Measurements from ENCODE around the gene MAEA.

The MAEA gene

GRCh38 chr4:1249731-1250526 lies 39.8 kb upstream of the MAEA start:
- peak; percentile 68 for DNase-seq (ENCODE audit: low read depth, low spot score)

GRCh38 chr4:1250527-1250812 lies 39.2 kb upstream of the MAEA start:
- DNase-seq (ENCODE audit: low read depth, low spot score), result no peak

GRCh38 chr4:1250921-1251772 lies 38.5 kb upstream of the MAEA start:
- DNase-seq (ENCODE audit: low read depth, low spot score), result no peak

GRCh38 chr4:1251773-1252066 lies 38.0 kb upstream of the MAEA start:
- DNase-seq (ENCODE audit: low read depth, low spot score), result no peak

GRCh38 chr4:1252928-1253492 lies 36.7 kb upstream of the MAEA start:
- DNase-seq (ENCODE audit: low read depth, low spot score), result no peak

GRCh38 chr4:1253831-1254230 lies 35.9 kb upstream of the MAEA start:
- no peak for DNase-seq (ENCODE audit: low read depth, low spot score)

GRCh38 chr4:1255151-1255550 lies 34.5 kb upstream of the MAEA start:
- no peak for DNase-seq (ENCODE audit: low read depth, low spot score)

- DNase-seq (ENCODE audit: low read depth, low spot score), result no peak
Measured at GRCh38 chr4:1255699-1256098, 34.0 kb upstream of the MAEA start.

GRCh38 chr4:1258457-1258856 lies 31.2 kb upstream of the MAEA start:
- no peak for DNase-seq (ENCODE audit: low read depth, low spot score)

GRCh38 chr4:1259966-1260365 lies 29.7 kb upstream of the MAEA start:
- no peak for DNase-seq (ENCODE audit: low read depth, low spot score)

- DNase-seq (ENCODE audit: low read depth, low spot score), result no peak
Measured at GRCh38 chr4:1260418-1261106, 29.1 kb upstream of the MAEA start.

- DNase-seq (ENCODE audit: low read depth, low spot score), result no peak
Measured at GRCh38 chr4:1261107-1261928, 28.4 kb upstream of the MAEA start.

- DNase-seq (ENCODE audit: low read depth, low spot score), result no peak
Measured at GRCh38 chr4:1264942-1265341, 24.7 kb upstream of the MAEA start.

- no peak for DNase-seq (ENCODE audit: low read depth, low spot score)
Measured at GRCh38 chr4:1265351-1265750, 24.3 kb upstream of the MAEA start.

GRCh38 chr4:1266881-1267763 lies 22.6 kb upstream of the MAEA start:
- no peak for DNase-seq (ENCODE audit: low read depth, low spot score)

GRCh38 chr4:1269209-1269608 lies 20.5 kb upstream of the MAEA start:
- DNase-seq (ENCODE audit: low read depth, low spot score), result no peak

GRCh38 chr4:1271686-1272085 lies 18.0 kb upstream of the MAEA start:
- DNase-seq (ENCODE audit: low read depth, low spot score), result no peak

- DNase-seq (ENCODE audit: low read depth, low spot score), result no peak
Measured at GRCh38 chr4:1274871-1275270, 14.8 kb upstream of the MAEA start.

- DNase-seq (ENCODE audit: low read depth, low spot score), result no peak
Measured at GRCh38 chr4:1276984-1277383, 12.7 kb upstream of the MAEA start.
